DMS 273 (cell line): ENCODE data around the gene KLHL29.

ENCODE experiments used
- DNase-seq: peaks from one replicate; lab custom pipeline; 2025; ENCODE audit not compliant: unreplicated experiment; lab: John Stamatoyannopoulos, UW

KLHL29 gene

DNA sequence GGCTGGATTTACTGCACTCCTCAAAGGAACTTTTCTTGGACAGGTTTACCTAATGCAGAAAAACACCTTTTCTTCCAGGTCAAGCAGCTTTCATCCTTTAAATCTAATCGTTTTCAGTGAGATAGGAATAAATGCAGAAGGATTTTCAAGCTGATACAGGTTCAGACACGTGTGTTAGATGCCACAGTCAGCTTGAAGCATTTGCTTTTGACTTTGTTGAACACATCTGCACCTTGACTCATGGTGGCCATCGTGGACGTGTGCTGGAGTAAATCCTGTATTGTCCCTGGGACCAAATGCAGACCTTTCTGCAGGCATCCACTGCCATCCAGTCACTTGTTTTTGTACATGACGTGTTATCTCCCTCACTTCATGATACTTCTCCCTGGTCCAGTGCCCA, 61.9 kb downstream of the KLHL29 start:
- no peak for DNase-seq

DNA sequence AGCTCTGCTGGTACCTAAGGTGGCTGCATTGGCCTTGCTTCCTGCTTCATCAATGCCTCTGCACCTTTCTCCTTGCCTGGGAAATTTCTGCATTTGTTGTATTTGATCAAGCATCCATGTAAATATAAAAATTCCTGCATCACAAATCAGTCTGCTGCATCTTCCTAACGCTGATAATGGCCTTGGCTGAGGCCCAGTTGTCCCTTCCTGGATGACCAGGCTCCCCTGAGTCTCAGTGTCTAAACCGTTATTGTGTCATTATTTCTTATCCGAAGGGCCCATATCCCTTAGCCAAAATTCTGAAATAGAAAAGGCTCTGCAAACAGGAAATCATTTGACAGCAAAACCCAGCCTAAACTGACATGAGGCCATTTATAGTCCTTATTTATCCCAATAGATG, 62.4 kb downstream of the KLHL29 start:
- DNase-seq: no peak

DNA sequence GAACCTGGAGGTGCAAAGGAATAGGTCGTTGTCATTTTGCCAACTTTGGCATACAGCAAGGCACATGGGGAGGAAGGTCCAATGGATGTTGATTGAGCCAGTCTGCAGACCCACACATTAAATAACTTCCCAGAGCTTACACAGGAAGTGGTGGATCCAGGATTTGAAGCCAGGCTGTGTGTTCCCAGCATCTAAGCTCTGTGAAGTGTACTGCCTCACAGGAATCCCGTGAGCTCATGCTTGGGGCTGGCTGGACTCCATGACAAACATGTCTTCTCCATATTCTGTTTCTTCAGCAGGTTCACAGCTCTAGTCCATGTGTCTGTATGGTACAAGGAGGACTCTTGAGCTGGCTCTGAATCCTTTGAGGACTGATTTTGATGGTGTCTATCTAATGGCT, 63.9 kb downstream of the KLHL29 start:
- no peak for DNase-seq

- DNase-seq: no peak
Observed at GRCh38 chr2:23449413-23449812, 64.4 kb downstream of the KLHL29 start.

GRCh38 chr2:23449831-23450331, 64.9 kb downstream of the KLHL29 start:
- DNase-seq: no peak

DNA sequence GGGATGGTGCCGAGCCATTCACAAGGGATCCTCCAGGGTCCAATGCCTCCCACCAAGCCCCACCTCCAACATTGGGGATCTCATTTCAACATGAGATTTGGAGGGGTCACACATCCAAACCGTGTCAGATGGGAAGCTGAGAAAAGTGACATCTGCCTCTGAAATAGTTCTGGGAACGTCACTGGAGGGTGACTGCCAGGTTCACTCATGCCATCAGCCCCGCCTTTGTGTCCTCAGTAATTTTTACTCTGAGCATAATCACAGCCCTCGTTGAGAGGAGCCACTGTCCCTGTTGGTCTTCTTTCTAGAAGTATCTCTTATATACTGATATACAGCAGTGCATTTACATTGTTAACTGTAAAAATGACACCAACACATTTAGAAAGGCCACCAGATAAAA, 67.4 kb downstream of the KLHL29 start:
- DNase-seq: no peak

DNA sequence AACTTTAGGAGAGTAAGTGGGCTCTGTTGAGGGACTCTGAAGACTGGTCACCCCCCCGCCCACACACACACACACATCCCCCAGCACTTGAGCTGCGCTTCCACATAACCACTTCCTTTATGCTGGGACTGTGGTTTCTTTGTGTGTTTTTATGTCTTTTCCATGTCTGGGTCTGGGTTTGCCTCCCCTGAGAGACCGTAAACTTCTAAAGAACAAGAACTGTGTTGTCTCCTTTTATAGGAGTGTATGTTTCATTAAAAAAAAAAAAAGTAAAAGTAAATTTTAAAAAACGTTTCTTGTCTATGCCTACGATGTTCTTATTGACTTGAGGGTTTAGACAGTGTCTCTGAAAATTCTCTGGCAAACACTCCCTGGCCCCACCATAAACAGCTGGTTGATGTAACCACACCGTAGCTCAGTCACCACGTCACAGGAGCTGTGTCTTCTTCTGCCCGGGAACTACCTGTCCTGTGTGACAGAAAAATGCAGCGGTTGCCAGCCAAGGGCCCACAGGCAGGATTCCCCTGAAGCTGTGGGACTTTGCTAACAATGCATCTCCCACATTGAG, 68.0 kb downstream of the KLHL29 start:
- DNase-seq: no peak

GRCh38 chr2:23453432-23453831, 68.5 kb downstream of the KLHL29 start:
- no peak for DNase-seq

DNA sequence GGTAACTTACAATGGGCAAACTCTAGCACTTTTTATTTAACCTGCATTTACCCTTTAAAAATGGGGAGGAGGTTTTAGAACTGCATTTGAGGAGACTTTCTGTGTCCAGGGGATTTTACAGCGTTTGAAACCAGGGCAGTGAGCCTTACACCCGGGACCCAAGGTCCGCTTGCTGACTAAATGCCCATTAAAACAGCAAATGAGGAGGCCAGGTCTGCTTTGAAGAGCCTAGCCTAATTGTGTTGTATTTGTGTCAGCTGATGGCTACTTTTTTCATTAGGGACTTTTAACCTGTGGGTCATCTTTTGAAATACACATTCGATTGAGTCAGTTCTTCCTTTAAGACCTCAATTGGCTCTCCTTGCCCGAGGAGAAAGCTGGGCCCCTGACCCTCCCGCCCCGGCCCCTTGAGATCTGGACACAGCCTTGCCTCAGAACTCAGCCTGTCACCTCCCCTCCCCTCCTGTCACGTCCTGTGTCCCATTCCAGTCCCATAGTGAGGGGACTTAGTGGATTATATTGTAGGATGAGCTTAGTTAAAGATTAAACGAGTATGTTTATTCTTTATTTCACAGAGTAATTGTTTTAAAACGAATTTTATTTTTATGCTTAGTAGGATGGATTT, 69.0 kb downstream of the KLHL29 start:
- DNase-seq: no peak

DNA sequence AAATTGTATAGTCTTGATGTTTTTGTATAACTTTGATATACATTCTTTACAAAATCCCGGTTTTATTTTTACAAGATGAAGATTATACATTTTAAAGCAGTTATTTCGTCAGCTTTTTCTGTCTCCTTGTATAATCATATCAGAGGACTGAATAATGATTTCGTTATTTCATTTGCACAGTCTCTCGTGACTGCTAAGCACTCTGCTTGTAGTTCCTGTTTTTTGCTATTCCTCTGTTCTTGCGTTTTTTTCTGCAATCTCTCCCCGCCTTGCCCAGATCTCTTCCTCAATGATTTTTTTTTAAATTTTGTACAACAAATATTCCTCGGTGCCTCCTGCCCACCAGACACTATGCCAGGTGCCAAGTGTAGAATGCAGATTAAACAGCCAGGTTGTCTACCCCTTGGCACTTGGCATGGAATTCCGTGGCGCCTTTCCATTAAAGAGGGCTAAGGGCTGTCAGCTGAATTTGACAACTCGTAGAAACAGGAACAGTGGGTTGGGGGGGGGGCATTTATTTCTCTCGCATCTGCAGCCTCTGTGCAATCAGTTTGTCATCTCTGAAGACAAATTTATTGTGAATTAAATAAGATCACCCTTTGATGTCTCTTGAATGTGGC, 69.6 kb downstream of the KLHL29 start:
- DNase-seq: peak; percentile 25

DNA sequence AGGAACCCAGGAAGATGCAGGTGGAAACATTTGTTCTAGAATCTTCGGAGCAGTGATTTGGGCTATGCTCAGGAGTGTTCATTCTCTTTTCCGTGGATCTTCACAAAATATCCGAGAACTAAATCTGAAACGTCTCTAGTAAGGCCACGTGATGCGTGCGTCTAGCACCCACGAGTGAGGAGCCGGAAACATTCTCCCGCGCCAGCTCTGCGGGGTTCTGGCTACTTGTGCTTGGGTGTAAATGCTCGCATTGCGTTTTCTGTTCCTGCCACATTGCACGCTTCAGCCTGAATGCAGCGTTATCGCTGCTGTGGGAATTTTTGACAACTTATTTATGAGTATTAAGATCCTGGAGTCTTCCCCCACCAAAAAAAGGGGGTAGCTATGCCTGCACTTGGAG, 71.4 kb downstream of the KLHL29 start:
- DNase-seq: no peak

GRCh38 chr2:23456881-23457760, 72.1 kb downstream of the KLHL29 start:
- DNase-seq: no peak

- DNase-seq: no peak
Observed at GRCh38 chr2:23457990-23458682, 73.2 kb downstream of the KLHL29 start.

- no peak for DNase-seq
Observed at GRCh38 chr2:23459032-23459431, 74.1 kb downstream of the KLHL29 start.

- DNase-seq: peak; percentile 14
Observed at GRCh38 chr2:23460228-23460627, 75.2 kb downstream of the KLHL29 start.

DNA sequence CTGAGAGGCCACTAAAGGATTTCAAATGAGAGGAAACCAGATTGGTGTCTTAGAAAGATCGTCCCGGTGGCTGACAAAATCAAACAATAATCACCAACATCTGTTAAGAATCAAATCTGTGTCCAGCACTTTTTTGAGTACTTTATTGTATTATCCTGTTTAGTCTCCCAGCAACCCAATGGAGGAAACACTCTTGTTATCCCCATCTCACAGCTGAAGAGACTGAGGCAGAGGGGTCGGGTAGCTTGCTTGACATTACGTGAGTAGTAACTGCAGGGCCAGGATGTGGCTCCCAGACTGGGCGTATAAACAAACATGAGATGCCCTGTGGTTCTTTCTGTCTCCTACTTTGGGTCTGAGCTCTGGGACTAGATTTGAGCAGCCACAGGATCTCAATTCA, 76.0 kb downstream of the KLHL29 start:
- no peak for DNase-seq

DNA sequence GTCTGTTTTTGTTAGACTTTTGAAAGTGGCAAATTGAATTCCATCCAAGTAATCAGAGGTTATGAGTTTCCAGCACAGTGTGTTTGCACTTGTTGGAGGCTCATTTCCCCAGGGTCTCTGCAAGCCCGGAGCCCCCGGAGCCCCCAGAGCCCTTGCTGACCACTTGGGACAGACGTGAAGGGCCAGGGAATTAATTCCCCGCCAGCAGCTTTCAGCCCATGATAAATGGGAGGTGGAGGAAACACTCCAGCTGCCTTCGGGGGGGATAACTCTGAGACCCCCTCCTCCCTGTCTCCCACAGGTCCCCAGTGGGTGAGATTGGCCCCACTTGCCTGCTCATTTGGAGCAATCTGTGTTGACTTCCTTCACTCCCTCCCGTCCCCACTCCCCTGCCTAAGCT, 79.2 kb downstream of the KLHL29 start:
- no peak for DNase-seq

DNA sequence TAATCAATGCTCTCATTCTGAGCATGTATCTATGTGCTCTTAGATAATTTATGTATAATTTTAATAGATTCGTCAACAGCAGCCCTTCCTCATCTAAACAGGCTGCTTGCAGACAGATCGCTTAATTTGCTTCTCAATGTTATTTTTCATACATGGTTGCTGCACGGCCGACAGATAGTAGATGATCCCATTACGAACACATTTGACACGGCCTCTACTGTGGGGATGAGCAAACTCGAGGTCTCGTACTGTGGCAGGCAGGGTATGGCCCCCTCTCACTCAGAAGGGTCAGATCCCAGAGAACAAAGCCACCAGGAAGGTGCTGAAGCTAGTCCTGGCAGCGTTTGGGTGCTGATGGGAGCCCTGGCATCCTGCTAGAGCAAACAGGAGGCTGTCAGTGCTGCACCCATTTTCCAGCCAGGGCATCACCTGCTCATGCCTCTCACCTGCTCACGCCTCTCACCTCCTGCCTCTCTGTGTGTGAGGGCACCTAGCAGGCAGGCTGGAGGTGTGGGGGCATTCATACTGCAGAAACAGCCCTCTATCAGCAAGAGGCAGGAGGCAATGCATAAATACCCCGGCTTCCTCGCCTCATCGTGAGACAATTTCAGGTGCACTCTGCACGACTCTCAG, 80.0 kb downstream of the KLHL29 start:
- no peak for DNase-seq

GRCh38 chr2:23465936-23466335, 81.0 kb downstream of the KLHL29 start:
- no peak for DNase-seq

- DNase-seq: no peak
Observed at GRCh38 chr2:23467618-23468017, 82.6 kb downstream of the KLHL29 start.
